Bronchial smooth muscle cell (primary cell): ENCODE data around the gene PHLDB3. TPM values are rescaled to one million over a fixed set of nuclear protein-coding genes. Genes with fewer than 3 reads are reported as not detected.

ENCODE experiments used
- total RNA-seq: library from RNA; depleted of rRNA; stranded (reverse); fragments of >200 nt; gene quantifications from 2 replicates; pipeline ENCODE4 v1.2.1, GENCODE V29; 2014

Gene PHLDB3
- total RNA-seq = 18.4 and 41.0 TPM in 2 replicates

DNA sequence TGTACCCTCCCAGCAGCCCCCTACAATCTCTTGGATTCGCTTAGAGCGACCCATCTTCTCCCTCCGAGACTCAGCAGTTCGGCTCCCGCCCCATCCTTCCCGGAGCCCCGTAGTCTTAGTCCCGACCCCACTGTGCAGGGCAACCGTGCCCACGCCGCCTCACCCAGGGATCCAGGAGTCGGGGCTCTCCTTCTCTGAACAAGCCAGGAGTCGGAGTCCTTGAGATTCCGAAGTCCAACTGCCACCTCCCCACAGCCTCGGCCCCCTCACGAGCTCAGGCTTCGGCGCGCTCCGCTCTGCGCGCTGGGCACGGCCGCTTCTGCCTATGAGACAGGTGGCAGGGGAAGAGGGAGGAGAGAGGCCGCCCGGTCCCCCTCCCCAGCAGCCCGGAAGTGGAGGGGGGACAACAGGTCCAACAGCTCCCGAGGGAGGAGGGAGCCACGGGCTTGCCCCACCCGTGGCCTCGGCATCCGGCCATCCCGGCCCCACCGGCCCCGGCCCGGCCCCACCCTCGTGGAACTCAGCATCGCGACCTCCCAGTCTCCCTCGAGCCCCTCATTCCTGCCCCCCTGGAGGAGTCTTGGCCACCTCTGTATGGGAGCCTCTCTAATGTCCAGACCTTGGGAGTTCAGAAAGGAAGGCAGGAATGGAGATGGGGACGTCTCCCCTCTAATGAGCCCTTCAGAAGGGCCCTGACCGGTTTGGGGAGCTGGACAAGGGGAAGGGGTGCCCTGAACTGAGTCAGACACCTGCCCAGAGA is at the start of gene PHLDB3:
PHLDB3 (minus strand) TSS at position 321 of the 760 bp plus-strand sequence. CDS start 628 bp downstream, outside the sequence.

DNA sequence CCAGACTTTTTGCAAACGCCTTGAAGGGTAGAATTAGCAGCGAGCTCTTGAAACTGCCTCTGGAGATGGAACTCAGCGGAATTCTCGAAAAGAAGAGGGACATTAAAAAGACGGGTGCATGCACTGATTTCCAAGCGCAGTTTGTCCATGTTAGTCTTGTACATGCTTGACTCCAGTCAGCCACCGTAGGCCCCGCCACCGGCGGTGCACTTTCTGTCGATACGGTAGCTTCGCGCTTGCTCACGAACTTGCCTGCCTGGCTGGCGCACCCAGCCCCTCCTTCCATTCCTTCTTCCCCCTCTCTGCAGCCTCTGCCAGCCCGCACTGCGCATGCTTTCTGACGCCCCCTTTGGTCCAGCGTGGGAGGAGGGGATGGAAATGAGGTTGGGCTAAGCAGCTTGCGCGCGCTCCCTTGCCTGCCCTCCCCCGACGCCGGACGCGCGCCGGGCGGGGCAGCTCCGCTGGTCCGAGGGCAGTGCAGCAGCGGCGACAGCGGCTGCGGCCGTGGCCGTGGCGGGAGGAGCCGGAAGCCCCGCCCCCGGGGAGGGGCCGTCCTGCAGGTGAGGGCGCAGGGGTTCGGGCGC is 28.5 kb upstream of the PHLDB3 start, which contains the start of gene ZNF575:
ZNF575 (plus strand) TSS at position 227 of the 584 bp plus-strand sequence. CDS start 1,235 bp downstream, outside the sequence.

DNA sequence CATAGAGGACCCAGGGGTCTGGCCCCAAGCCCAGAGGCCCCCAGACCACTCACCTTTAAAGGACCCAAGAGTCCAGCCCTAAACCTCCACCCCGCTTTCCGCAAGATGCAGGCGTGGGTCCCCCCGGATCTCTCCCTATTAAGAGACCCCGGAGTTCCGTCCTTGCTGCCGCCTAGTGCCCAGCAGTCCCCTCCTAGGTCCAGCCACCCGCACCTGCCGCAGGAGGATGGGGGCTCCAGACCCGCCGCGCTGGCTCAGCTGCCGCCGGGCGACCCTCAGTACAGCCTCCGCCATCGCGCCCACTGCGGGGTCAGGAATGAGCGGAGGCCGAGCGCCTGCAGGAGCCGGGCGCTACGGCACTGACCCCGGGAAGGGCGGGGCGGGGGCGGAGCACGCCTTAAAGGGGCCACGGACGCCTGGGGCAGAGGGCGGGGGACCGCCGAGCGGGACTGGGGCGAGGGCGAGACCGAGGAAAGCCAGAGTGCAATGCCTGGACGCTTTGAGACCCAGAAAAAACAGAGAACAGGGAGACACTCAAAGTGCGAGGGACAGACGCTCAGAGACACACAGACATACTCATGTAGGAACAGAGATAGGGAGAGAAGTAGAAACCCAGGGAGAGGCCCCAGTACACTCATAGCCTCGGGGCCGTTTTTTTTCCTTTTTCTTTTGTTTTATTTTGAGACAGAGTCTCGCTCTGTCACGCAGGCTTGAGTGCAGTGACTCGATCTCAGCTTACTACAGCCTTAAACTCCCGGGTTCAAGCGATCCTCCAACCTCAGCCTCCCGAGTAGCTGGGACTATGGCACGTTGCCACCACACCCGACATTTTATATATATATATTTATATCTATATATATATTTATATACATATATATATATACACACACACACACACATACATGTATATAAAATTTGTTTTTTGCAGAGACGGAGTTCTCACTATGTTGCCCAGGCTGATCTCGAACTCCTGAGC is 22.6 kb upstream of the PHLDB3 start, which contains the start of gene ETHE1:
ETHE1 (minus strand) TSS at position 318 of the 976 bp plus-strand sequence; CDS start at position 294, 24 bp downstream.

DNA sequence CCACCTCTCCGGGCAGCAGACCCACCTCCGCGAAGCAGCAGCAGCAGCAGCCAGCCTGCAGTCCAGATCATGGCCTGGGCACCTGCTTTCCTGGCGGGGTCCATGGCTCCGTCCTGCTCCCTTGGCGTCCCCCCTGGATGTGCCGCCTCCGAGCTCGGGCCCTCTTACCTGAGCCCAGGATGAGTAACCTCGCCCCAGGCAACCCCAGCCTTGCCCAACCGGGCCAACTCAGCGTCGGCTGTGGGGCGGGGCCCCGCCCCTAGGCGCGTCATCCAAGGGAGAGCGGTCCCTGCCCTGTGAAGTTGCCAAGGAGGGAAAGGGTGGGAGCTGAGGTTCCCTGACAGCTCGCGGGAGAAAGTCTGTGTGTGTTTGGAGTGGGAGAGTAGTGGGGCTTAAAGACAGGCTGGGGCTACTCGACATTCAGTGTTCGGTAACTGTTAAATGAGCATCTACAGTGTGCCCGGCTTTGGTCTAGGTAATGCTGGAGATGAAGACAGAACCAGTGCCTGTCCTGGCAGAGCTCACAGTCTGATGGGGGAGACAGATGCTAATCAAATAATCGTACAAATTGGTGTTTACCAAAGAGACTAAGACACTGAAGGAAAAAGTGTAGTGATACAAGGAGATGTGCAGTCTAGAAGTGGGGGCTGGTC is 39.0 kb downstream of the PHLDB3 start, which contains the start of gene LYPD3:
LYPD3 (minus strand) TSS at position 141 of the 653 bp plus-strand sequence; CDS start at position 104, 37 bp downstream.

Other genes with a start within 250 kb of the PHLDB3 start
- under 0.01 TPM in 1 of 2 replicates, not detected in the other for gene PSG9, start 235.2 kb downstream of the PHLDB3 start, total RNA-seq
- 0.16 TPM in 1 of 2 replicates, not detected in the other for gene CD177, start 151.1 kb downstream of the PHLDB3 start, total RNA-seq
- gene TEX101, start 89.9 kb downstream of the PHLDB3 start, total RNA-seq = not detected in 2 replicates
- gene LYPD3, start 39.1 kb downstream of the PHLDB3 start, total RNA-seq = 0.17 and 1.1 TPM in 2 replicates
- 93.0 and 131 TPM in 2 replicates for gene ETHE1, start 22.5 kb upstream of the PHLDB3 start, total RNA-seq
- gene ZNF575, start 28.4 kb upstream of the PHLDB3 start, total RNA-seq = 0.16 and 0.60 TPM in 2 replicates
- gene XRCC1, start 70.8 kb upstream of the PHLDB3 start, total RNA-seq = 10.5 and 17.8 TPM in 2 replicates
- gene PINLYP, start 71.1 kb upstream of the PHLDB3 start, total RNA-seq = 3.8 and 6.3 TPM in 2 replicates
- gene IRGQ, start 91.4 kb upstream of the PHLDB3 start, total RNA-seq = 12.9 and 14.2 TPM in 2 replicates
- gene ZNF576, start 91.8 kb upstream of the PHLDB3 start, total RNA-seq = 8.2 and 8.8 TPM in 2 replicates
- not detected in 2 replicates for gene SRRM5, start 107.3 kb upstream of the PHLDB3 start, total RNA-seq
- gene ZNF428, start 114.9 kb upstream of the PHLDB3 start, total RNA-seq = 40.5 and 44.7 TPM in 2 replicates
- gene CADM4, start 135.1 kb upstream of the PHLDB3 start, total RNA-seq = 1.4 and 1.7 TPM in 2 replicates
- gene PLAUR, start 165.4 kb upstream of the PHLDB3 start, total RNA-seq = 43.1 and 51.4 TPM in 2 replicates
- gene IRGC, start 211.3 kb upstream of the PHLDB3 start, total RNA-seq = not detected in 2 replicates